PC-9 (cell line): ENCODE data around the gene PROSER3. TPM values are rescaled to one million over a fixed set of nuclear protein-coding genes. Genes with fewer than 3 reads are reported as not detected.
A peak's percentile ranks its signal among the peaks of the same experiment; 100 is the strongest.

Experiments used
- BruUV-seq: library from RNA; stranded (reverse); fragments of 400-500 nt; replicated peaks from 2 replicates; lab custom pipeline; 2021; lab: Mats Ljungman, UMichigan
- CTCF ChIA-PET: fragments of 300-600 bp; sonication (Branson Sonifier 250); formaldehyde crosslinking; loops from one replicate; lab custom pipeline; 2022; ENCODE audit warnings: antibody characterized with exemption; lab: Charles Lee
- POLR2A ChIA-PET: fragments of 300-600 bp; sonication (Branson Sonifier 250); formaldehyde crosslinking; loops from one replicate; lab custom pipeline; 2022; ENCODE audit warnings: antibody characterized with exemption; ENCODE audit not compliant: unreplicated experiment; lab: Charles Lee
- DNase-seq, 2 experiments: peaks; one replicate each; pipeline versions ENCODE4 v3.0.0 to v3.0.0-alpha.2; 2015 to 2022; ENCODE audit warnings: mixed read lengths in 1 of 2
- H2AFZ ChIP-seq: fragments of 200-600 bp; sonication (generic); 2 replicates; pipeline ENCODE4 v1.8.1; 2017; ENCODE audit warnings: antibody characterized with exemption
- H3F3A ChIP-seq: fragments of 200-600 bp; sonication (generic); 2 replicates; pipeline ENCODE4 v1.8.1; 2017; ENCODE audit warnings: antibody characterized with exemption, mild to moderate bottlenecking, low read depth; ENCODE audit not compliant: insufficient read depth
- H3K27ac ChIP-seq: fragments of 200-600 bp; sonication (generic); 2 replicates; pipeline ENCODE4 v1.6.1; 2016; ENCODE audit warnings: mixed run types
- H3K27me3 ChIP-seq: fragments of 200-600 bp; sonication (generic); 2 replicates; pipeline ENCODE4 v1.6.1; 2016; ENCODE audit warnings: low read depth, mixed run types; ENCODE audit not compliant: insufficient read depth
- H3K36me3 ChIP-seq: fragments of 200-600 bp; sonication (generic); 2 replicates; pipeline ENCODE4 v1.6.1; 2016; ENCODE audit warnings: low read depth, mixed run types
- H3K4me1 ChIP-seq: fragments of 200-600 bp; sonication (generic); replicated peaks from 2 replicates; pipeline ENCODE4 v1.6.1; 2016; ENCODE audit warnings: mixed run types; ENCODE audit not compliant: insufficient read depth
- H3K4me2 ChIP-seq: fragments of 200-600 bp; sonication (generic); 2 replicates; pipeline ENCODE4 v1.6.1; 2017; ENCODE audit warnings: mixed run types
- H3K4me3 ChIP-seq: fragments of 200-600 bp; sonication (generic); 2 replicates; pipeline ENCODE4 v1.6.1; 2016; ENCODE audit warnings: mixed run types
- H3K79me2 ChIP-seq: fragments of 200-600 bp; sonication (generic); 2 replicates; pipeline ENCODE4 v1.6.1; 2017; ENCODE audit warnings: low read depth, mixed run types
- H3K9me2 ChIP-seq: fragments of 200-600 bp; sonication (generic); 2 replicates; pipeline ENCODE4 v1.8.1; 2017; ENCODE audit warnings: mild to moderate bottlenecking; ENCODE audit not compliant: insufficient read depth
- H3K9me3 ChIP-seq: fragments of 200-600 bp; sonication (generic); 2 replicates; pipeline ENCODE4 v1.8.1; 2016; ENCODE audit warnings: low read depth; ENCODE audit not compliant: insufficient read depth
- H4K20me1 ChIP-seq: fragments of 200-600 bp; sonication (generic); 2 replicates; pipeline ENCODE4 v1.8.1; 2017; ENCODE audit not compliant: insufficient read depth
- CTCF ChIP-seq: fragments of 200-600 bp; sonication (generic); conservative IDR thresholded peaks from 2 replicates; pipeline ENCODE4 v1.6.1; 2017; ENCODE audit warnings: mixed run types, antibody characterized with exemption, mild to moderate bottlenecking, moderate library complexity
- EZH2 ChIP-seq: fragments of 200-600 bp; sonication (generic); IDR thresholded peaks from 2 replicates; pipeline ENCODE4 v1.8.0; 2017; ENCODE audit warnings: antibody characterized with exemption, low read depth
- intact Hi-C: fragments of 100-400 bp; cut with micrococcal nuclease; formaldehyde crosslinking; loops from one replicate; pipeline ENCODE4 v1.10.0; 2022; ENCODE audit not compliant: unreplicated experiment
- total RNA-seq: library from RNA; stranded (reverse); gene quantifications from 2 replicates; pipeline ENCODE4 v1.2.3, GENCODE V29; 2021

Gene PROSER3
- total RNA-seq, 1 experiment from 2014 or later: 52.2 TPM

DNA sequence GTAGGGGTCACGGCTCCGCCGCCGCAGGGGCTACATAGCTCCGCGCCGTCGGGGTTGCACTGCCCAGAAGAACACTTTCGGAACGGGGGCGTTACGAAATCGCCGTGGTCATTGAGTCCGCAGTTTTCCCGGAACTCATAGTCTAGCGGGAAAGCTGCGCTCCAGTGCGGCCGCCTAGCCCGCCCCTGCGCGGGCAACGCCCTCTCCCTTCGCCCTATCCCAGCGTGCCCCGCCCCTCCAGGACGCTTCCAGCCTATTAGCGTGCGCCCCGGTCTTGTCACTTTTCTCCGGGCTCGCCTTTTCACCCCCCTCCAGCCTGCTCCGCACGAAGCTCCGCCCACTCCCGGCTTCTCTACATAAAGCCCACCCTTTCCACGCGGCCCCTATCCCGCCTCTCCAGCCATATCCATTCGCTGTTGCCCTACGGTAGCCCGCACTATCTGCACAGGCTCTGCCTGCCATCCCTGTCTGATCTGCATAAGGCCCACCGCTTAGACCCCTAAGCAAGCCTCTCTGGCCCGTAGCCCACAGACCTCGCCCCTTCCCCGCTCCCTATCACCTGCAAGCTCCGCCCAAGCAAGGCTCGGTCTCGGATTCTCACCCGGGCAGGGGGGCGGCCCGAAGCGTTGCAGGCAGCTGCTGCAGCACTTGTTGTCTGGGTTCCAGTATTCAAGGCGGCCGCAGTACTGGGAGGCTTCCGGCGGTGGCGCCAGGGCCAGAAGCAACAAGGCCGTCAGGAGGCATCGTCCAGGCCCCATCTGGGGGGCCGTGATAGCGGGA is 17.4 kb upstream of the PROSER3 start:
- H3K9me2 ChIP-seq: no peaks in the 10 kb centered on the region
- no peaks in the 10 kb centered on the region for H3K9me3 ChIP-seq
- POLR2A ChIA-PET: interaction anchor here (0.5 kb wide), 1 partner anchor 33 kb away, joined by 5 read pairs; no protein-coding TSS in a partner anchor
- CTCF ChIA-PET: interaction anchor here (0.6 kb wide), 1 partner anchor 429 kb away, joined by 7 read pairs; no protein-coding TSS in a partner anchor
- peaks cover 20% of the 10 kb centered on the region; the same call in 1 of the 2 replicates for H3F3A ChIP-seq
- no TSS peak for BruUV-seq
- no peak overlapping the region for H3K27ac ChIP-seq
- no peak for TF ChIP-seq EZH2
- no peaks in the 10 kb centered on the region for H3K36me3 ChIP-seq
- peak overlapping the region; percentile 86 for H3K4me3 ChIP-seq
- H3K4me2 ChIP-seq: peak overlapping the region; percentile 100
- peaks cover 10% of the 10 kb centered on the region; the same call in 1 of the 2 replicates for H3K4me1 ChIP-seq
- peak; percentile 86 to 96 for DNase-seq
- intact Hi-C loops: loop anchor here (2.0 to 10.0 kb wide), 3 partner anchors 18 to 254 kb away; partner anchors contain the start of genes HCST, NFKBID, PROSER3 and SDHAF1
- H3K27me3 ChIP-seq: no peaks in the 10 kb centered on the region
- H4K20me1 ChIP-seq: no peaks in the 10 kb centered on the region
- peaks cover 1% of the 10 kb centered on the region for H3K79me2 ChIP-seq
- H2AFZ ChIP-seq: peak overlapping the region; percentile 88

GRCh38 chr19:35741203-35741515 is 16.8 kb upstream of the PROSER3 start:
- no TSS peak for BruUV-seq
- Histone ChIP-seq H3K36me3 (no peaks in the 10 kb centered on the region), H4K20me1 (no peaks in the 10 kb centered on the region), H3K4me1 (peaks cover 11% of the 10 kb centered on the region; the same call in 1 of the 2 replicates), H3K4me3 (peak overlapping the region; percentile 86), H3K79me2 (peaks cover 7% of the 10 kb centered on the region), H3K4me2 (peak overlapping the region; percentile 100), H3K9me2 (no peaks in the 10 kb centered on the region), H3K27ac (no peak overlapping the region), H3K9me3 (no peaks in the 10 kb centered on the region), H3F3A (peaks cover 20% of the 10 kb centered on the region; the same call in 1 of the 2 replicates), H3K27me3 (no peaks in the 10 kb centered on the region), H2AFZ (0 out of 2 replicates have a peak overlapping the region, but pooled peaks have one; percentile 88)
- ChIA-PET POLR2A (no interaction called here), CTCF (interaction anchor here (0.6 kb wide), 1 partner anchor 429 kb away, joined by 7 read pairs; no protein-coding TSS in a partner anchor)
- no peak for DNase-seq
- no peak for TF ChIP-seq EZH2
- no peak for TF ChIP-seq CTCF
- intact Hi-C loops: loop anchor here (2.0 to 10.0 kb wide), 3 partner anchors 18 to 254 kb away; partner anchors contain the start of genes HCST, NFKBID, PROSER3 and SDHAF1

DNA sequence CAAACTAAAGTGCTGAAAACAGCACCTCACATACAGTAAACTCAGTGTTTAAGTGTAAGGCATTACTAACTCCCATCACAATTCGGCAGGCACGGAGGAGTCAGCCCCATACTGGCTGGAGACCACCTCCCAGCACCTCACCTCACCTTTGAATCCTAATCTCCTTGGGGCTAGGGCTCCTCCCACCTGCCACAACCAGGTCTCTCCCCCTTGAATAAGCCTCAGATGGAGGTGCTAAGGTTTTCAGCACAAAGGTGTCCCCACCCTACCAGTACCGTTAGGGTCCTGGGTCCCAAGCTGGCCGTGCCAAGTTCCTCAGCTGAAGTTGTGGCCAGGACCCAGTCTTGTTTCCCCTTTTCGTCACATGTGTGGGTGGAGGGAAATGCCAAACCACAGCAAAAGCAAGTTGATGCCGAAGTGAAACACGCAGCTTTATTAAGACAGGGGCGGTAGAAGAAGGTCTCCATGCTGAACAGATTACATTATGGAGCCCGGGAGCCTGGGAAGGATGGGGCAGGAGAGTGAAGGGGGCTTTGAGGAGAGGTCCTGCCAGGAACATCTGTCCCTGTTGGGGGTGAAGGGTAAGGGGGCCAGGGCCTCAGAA is 15.8 kb upstream of the PROSER3 start, which contains the start of gene IGFLR1:
Gene IGFLR1, minus strand, starts transcription at position 332 of the 604 bp plus-strand sequence. CDS start 1,272 bp downstream, outside the sequence.
- Histone ChIP-seq H3K27me3 (no peaks in the 10 kb centered on the region), H4K20me1 (no peaks in the 10 kb centered on the region), H3F3A (peaks cover 21% of the 10 kb centered on the region; the same call in 1 of the 2 replicates), H3K27ac (no peak within 1 kb of the TSS), H2AFZ (no peak within 1 kb of the TSS), H3K4me2 (no peak within 1 kb of the TSS), H3K36me3 (no peaks in the 10 kb centered on the region), H3K4me1 (peaks cover 18% of the 10 kb centered on the region; the same call in 1 of the 2 replicates), H3K9me2 (no peaks in the 10 kb centered on the region), H3K79me2 (peaks cover 14% of the 10 kb centered on the region), H3K4me3 (no peak within 1 kb of the TSS), H3K9me3 (no peaks in the 10 kb centered on the region)
- CTCF ChIA-PET: no interaction called here
- no peak for DNase-seq
- POLR2A ChIA-PET: no interaction called here
- intact Hi-C loops: loop anchor here (10.0 kb wide), 2 partner anchors 163 to 253 kb away; partner anchors contain the start of genes HCST, NFKBID, SDHAF1 and TYROBP
- TF ChIP-seq CTCF: no peak
- TF ChIP-seq EZH2: no peak
- no TSS peak for BruUV-seq
